Omental fat pad (tissue), 4 donors: ENCODE data around the gene ADAMTSL3. TPM values are rescaled to one million over a fixed set of nuclear protein-coding genes. Genes with fewer than 3 reads are reported as not detected.
"Not testable (repeated sequence)": the region's sequence is repeated elsewhere in the genome, so short reads cannot be mapped to it uniquely, and the experiment has no call there.

Source experiments
- ATAC-seq: fragments of 150-250 bp; one replicate; pipeline ENCODE4 v1.9.1; 2016; ENCODE audit warnings: mild to moderate bottlenecking, moderate library complexity; ENCODE audit not compliant: low FRiP score
- DNase-seq: peaks from one replicate; pipeline ENCODE4 v3.0.0-alpha.2; 2019; ENCODE audit warnings: low spot score
- small RNA-seq: library from RNA; depleted of rRNA; stranded (forward); fragments of <200 nt; gene quantifications from one replicate; pipeline ENCODE3, GENCODE V24; 2016
- total RNA-seq, 4 donors: library from RNA; depleted of rRNA; stranded (reverse); fragments of >200 nt; gene quantifications; one replicate each; pipeline ENCODE4 v1.1.0, GENCODE V29; 2016
- TF ChIP-seq, protein P1 (sequence below), 3 donors: fragments of 450-650 bp; IDR thresholded peaks; one replicate each; pipeline ENCODE4 v1.5.1; 2016 to 2017; ENCODE audit warnings: antibody characterized with exemption in 3 of 3, mild to moderate bottlenecking in 3 of 3, moderate library complexity in 2 of 3

Gene ADAMTSL3
- total RNA-seq, 4 donors from 2014 or later: 4.9 to 28.1 (median 8.4) TPM

DNA sequence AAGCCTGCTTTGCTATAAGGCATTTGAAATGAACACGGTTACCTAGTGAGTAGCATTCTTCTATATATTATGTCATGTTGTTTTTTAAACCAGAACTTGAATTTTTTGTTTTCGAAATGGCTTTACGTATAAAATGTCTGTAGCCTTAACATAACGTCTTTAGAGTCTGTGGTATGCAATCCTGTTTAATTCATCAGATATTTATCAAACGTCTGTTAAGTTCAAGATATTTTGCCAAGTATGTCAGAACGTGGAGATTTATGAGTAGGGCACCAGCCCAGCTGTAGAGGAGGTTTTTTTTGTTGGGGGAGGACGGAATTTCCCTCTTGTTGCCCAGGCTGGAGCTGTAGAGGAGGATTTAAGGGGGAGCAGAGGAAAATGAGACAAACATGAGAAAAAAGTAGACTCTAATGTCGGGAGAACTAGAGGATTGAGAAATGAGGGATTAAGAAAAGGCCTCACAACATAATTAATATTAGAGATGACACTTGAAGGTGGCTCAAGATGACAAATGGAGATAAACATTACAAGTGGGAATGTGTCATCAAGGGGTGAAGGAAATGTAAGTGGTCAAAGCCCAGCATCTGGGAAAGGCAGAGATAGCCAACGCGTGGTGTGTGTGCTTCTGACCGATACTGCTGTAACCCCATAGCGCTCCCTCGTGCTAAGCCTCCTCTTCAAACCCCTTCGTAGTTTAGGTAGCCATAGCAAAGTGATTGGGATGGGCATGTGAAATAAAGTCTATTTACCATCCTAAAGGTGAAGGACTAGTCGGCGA, 427.7 kb downstream of the ADAMTSL3 start:
- no peak for DNase-seq
- ATAC-seq: peak; percentile 71
- TF ChIP-seq, protein P1, sequence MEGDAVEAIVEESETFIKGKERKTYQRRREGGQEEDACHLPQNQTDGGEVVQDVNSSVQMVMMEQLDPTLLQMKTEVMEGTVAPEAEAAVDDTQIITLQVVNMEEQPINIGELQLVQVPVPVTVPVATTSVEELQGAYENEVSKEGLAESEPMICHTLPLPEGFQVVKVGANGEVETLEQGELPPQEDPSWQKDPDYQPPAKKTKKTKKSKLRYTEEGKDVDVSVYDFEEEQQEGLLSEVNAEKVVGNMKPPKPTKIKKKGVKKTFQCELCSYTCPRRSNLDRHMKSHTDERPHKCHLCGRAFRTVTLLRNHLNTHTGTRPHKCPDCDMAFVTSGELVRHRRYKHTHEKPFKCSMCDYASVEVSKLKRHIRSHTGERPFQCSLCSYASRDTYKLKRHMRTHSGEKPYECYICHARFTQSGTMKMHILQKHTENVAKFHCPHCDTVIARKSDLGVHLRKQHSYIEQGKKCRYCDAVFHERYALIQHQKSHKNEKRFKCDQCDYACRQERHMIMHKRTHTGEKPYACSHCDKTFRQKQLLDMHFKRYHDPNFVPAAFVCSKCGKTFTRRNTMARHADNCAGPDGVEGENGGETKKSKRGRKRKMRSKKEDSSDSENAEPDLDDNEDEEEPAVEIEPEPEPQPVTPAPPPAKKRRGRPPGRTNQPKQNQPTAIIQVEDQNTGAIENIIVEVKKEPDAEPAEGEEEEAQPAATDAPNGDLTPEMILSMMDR (IDR thresholded peaks at IDR 0.05): no peak

DNA sequence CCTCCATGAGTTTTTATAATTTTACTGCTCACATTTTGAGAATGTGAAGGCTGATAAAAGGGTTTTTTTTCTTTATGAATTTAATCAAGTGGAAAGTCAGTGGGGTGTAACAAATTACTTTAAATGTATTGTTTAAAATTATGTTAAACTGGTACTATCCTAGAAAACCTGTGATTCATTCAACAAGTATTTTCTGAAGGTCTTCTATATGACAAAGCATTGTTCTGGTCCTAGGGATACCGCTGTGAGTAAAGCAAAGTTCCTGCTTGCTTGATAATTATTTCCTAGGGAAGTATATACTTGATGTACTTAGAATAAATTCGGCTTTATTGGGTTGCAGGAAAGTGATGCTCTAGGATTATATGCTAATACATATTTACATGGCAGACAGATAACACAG, 428.8 kb downstream of the ADAMTSL3 start:
- DNase-seq: no peak
- no peak for ATAC-seq
- TF ChIP-seq, protein P1 (IDR thresholded peaks at IDR 0.05): no peak

DNA sequence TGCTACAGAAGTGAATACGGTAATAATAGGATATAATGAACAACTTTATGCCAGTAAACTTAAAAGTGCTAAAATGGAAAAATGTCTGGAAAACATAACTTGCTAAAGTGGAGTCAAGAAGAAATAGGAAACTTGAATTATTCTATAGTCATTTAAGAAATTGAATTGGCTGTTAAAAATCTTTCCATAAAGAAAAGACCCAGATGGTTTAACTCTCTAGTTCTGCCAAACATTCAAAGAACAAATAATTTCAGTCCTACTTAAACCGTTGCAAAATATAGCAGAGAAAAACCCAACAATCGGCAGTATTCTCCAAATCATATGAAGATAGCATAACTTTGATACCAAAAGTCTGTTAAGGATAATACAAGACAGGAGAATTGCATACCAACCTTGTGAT, 432.1 kb downstream of the ADAMTSL3 start:
- DNase-seq, ATAC-seq: not testable (repeated sequence)

Small RNA genes within 50 kb of the gene (small RNA-seq; reads per million reads assigned to genes)
- gene RNU6-1339P: not detected
- not detected for gene RNU6-401P

Other genes starting within 250 kb of the ADAMTSL3 start
- 1 to 10 TPM in 2 of 4 donors, under 1 TPM in 1, not detected in 1; 0.60 to 1.8 (median 1.0) TPM for gene SH3GL3, start 206.8 kb upstream of the ADAMTSL3 start, total RNA-seq